ENCODE results near the gene LIMA1.

- TF ChIP-seq FOXM1 (IDR thresholded peaks at IDR 0.05; ENCODE audit: borderline replicate concordance) (no peak), SUZ12 (IDR thresholded peaks at IDR 0.05) (no peak), ARNT (IDR thresholded peaks at IDR 0.05) (no peak), HDGF (IDR thresholded peaks at IDR 0.05; ENCODE audit: borderline replicate concordance) (no peak), TARDBP (IDR thresholded peaks at IDR 0.05) (no peak), FOXK2 (IDR thresholded peaks at IDR 0.05) (no peak)
Observed at GRCh38 chr12:50182461-50182860, 100.9 kb downstream of the LIMA1 start.

Measured in HEK293T (cell line).